Muscle of leg (tissue), 11 donors: ENCODE data around the gene MAGI1. TPM values are rescaled to one million over a fixed set of nuclear protein-coding genes. Genes with fewer than 3 reads are reported as not detected.

Experiments
- DNase-seq: peaks from one replicate; pipeline ENCODE4 v3.0.0; 2013
- H3K27ac ChIP-seq: one replicate; pipeline ENCODE4 v1.5.1; 2013; ENCODE audit warnings: mild to moderate bottlenecking, low read length, control low read depth
- H3K27me3 ChIP-seq: one replicate; pipeline ENCODE4 v1.6.1; 2013; ENCODE audit warnings: low read length; ENCODE audit not compliant: control insufficient read depth, insufficient read depth
- H3K36me3 ChIP-seq: one replicate; pipeline ENCODE4 v1.6.1; 2013; ENCODE audit warnings: low read length; ENCODE audit not compliant: control insufficient read depth, insufficient read depth
- H3K4me1 ChIP-seq: one replicate; pipeline ENCODE4 v1.6.1; 2013; ENCODE audit warnings: low read length; ENCODE audit not compliant: control insufficient read depth, insufficient read depth
- H3K4me3 ChIP-seq: one replicate; pipeline ENCODE4 v1.5.1; 2013; ENCODE audit warnings: low read length, control low read depth
- H3K9me3 ChIP-seq: replicated peaks from 2 replicates; pipeline ENCODE4 v1.6.1; 2013; ENCODE audit warnings: low read depth, low read length; ENCODE audit not compliant: control insufficient read depth
- WGBS: methylation state at CpG from one replicate; pipeline ENCODE4 v1.1.5; 2013; ENCODE audit warnings: missing lambda C conversion rate; ENCODE audit not compliant: insufficient coverage; 5-methylcytosine and 5-hydroxymethylcytosine counted together
- polyA plus RNA-seq, 8 donors: library from polyadenylated mRNA; unstranded; fragments of 120-200 nt; gene quantifications; one replicate each; pipeline versions ENCODE4 v1.2.1 to v1.2.3, GENCODE V29; 2013; ENCODE audit warnings: inconsistent platforms in 1 of 8, low replicate concordance in 1 of 8; ENCODE audit not compliant: insufficient read length in 8 of 8, insufficient read depth in 1 of 8
- total RNA-seq: library from RNA; stranded (reverse); fragments of 120-200 nt; gene quantifications from one replicate; pipeline ENCODE4 v1.2.4, GENCODE V29; 2013

Gene MAGI1
- total and polyA plus RNA-seq, 9 donors = 10.0 to 16.8 (median 12.0) TPM

DNA sequence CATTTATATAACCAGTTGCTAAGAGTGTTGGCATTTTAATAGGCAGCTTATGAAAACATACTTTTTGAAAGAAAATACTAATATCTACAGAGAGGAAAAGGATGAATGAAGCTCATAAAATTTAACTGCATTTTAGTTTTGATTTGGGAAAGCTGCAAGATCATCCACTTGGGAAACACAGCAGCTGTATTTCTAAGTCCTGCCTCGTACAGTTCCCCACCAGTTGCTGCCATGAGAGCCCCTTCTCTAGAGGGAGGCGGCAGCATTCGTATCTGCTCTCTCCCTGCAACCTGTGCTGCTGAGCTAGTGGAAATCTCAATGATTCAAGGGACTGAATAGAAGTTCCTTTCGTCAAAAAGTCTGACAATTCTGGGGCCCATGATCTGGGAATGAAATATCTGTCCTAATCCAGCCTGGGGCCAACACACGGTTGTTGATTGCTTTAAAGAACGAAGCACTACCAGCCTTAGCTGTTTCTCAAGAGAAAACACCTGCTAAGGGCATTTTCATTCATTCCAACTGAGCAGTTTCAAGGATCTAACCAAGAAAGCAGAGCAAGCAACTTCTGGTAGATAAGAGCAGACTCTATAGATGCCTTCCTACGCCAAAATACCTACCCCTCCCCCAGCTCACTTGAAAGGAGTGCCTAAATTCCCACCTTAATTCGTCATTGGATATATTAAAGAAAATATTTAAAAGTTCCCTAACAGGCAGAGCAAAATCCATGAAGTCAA is 223.7 kb downstream of the MAGI1 start:
- WGBS = 0% methylated on average over 1 of the region's 8 CpGs
- Histone ChIP-seq H3K4me1 (peaks cover 16% of the 10 kb centered on the region), H3K9me3 (no peaks in the 10 kb centered on the region), H3K27me3 (no peaks in the 10 kb centered on the region), H3K27ac (no peak overlapping the region), H3K4me3 (no peak overlapping the region), H3K36me3 (no peaks in the 10 kb centered on the region)
- DNase-seq = no peak

DNA sequence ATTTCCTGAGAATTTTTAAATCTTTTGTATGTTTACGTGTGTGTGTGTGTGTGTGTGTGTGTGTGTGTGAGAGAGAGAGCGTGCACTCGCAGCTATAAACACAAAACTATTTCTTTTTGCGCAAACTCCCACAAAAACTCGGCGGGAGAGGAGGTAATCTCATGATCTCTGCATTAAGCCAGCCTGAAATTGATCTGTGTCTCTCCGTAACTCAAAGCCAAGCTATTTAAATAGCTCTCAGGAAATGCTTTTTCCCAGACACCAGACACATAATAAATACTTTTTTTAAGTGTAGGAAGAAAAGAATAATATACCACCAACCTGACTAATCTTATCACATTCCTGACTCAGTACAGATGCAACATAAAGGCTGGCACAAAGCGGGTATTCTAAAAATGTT is 226.8 kb downstream of the MAGI1 start:
- Histone ChIP-seq H3K9me3 (no peaks in the 10 kb centered on the region), H3K4me3 (no peak overlapping the region), H3K4me1 (peaks cover 16% of the 10 kb centered on the region), H3K27me3 (no peaks in the 10 kb centered on the region), H3K36me3 (no peaks in the 10 kb centered on the region), H3K27ac (no peak overlapping the region)
- 18% methylated on average over 3 of the region's 8 CpGs for WGBS
- DNase-seq = peak; percentile 67

DNA sequence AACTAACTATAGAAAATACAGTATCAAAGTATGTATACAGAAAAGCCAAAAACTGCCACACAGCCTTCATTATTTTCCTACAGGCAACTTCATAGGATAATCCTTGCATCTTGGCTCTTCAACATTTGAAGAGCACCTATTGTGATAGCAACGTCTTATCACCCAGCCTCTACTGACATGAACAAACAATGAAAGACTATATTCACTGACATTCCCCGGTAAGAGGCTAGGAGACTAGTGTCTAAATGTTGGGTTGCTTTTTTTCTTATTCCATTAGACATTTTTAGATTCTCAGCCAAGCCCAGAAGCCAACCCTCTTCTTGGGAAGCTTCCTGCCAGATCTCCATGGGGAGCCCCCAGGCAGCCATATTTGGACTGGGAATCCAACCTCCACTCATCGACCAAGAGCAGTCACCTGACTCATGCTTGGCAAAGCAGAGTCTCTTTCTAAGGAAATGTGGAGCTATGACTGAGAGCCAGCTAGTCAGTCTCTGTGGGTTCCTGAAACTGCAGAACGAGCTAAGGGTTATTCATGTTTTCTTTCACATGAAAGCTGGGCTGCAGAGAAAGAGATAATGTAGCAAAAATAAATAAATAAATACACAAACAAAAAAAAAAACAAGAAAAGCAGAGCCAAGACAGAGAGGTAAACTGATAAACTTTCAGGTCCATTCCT is 227.5 kb downstream of the MAGI1 start:
- no peak overlapping the region for H3K4me3 ChIP-seq
- H3K9me3 ChIP-seq = no peaks in the 10 kb centered on the region
- peak; percentile 96 for DNase-seq
- H3K27ac ChIP-seq = no peak overlapping the region
- WGBS = 20% methylated on average over 1 of the region's 4 CpGs
- H3K36me3 ChIP-seq = no peaks in the 10 kb centered on the region
- H3K27me3 ChIP-seq = no peaks in the 10 kb centered on the region
- H3K4me1 ChIP-seq = peaks cover 16% of the 10 kb centered on the region

DNA sequence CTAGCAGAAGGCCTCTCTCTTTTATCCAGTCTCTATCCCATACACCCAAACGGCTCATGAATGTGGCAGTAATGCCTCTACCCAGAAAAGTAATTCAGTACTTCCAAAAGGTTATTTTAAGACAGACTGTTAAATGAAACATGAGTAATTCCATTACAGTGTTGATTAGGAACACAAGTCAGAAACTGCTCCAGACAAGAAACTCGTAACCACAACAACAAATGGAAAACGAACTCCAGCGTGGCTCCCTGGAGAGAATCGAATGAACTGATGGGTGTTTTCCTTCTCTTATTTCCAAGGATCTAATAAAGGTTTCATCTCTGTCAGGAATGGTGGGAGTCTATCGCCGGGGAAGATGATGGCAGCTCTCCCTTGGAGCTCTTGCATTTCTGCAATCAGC is 228.4 kb downstream of the MAGI1 start:
- DNase-seq = peak; percentile 73
- no peaks in the 10 kb centered on the region for H3K27me3 ChIP-seq
- no peak overlapping the region for H3K27ac ChIP-seq
- H3K9me3 ChIP-seq = no peaks in the 10 kb centered on the region
- H3K36me3 ChIP-seq = no peaks in the 10 kb centered on the region
- no CpG with 5 or more reads among the region's 7 CpGs for WGBS
- H3K4me1 ChIP-seq = peaks cover 16% of the 10 kb centered on the region
- H3K4me3 ChIP-seq = no peak overlapping the region

DNA sequence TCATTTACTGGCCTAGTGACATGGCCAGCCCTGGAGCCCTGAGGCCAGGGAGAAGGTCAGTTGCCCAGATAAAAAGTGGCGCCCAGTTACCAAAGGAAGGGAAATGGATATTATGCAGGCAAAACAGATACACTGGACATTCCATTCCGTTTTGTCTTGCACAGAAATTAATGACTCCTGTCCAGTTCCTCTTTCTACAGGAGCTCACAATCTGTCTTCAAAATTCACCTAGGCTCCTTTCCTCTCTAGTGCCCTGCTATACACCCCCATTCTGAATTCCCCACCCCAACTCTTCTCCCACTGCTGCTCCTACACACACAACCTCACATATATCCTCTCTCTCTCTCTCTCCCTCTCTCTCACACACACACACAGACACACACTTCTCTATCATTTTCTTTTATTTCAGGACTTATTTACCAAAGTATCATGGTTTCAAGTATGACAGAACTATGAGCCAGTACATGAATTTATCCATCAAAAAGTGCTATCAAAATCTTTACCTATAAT is 229.0 kb downstream of the MAGI1 start:
- Histone ChIP-seq H3K36me3 (no peaks in the 10 kb centered on the region), H3K4me1 (peaks cover 11% of the 10 kb centered on the region), H3K9me3 (no peaks in the 10 kb centered on the region), H3K27ac (no peak overlapping the region), H3K4me3 (no peak overlapping the region), H3K27me3 (no peaks in the 10 kb centered on the region)
- WGBS = 72% methylated on average over 2 of the region's 2 CpGs
- DNase-seq = no peak

DNA sequence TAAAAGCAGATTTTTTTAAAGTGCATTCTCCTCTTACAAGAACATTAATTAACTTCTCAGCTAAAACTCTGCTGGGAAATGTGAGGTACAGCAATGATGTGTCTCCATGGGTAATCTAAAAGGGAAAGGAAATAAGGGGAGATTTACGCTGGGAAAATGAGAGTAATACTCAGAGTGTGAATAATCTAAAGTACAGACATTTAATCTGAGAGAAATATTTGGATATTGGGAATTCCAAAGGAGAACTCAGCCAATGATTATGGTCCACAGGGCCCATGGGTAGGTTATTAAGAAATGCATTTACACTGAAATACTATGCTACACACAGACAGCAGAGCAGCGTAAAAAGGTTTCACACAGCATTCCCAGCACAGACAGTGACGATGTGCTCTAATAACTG is 229.9 kb downstream of the MAGI1 start:
- Histone ChIP-seq H3K27me3 (no peaks in the 10 kb centered on the region), H3K4me3 (no peak overlapping the region), H3K27ac (no peak overlapping the region), H3K4me1 (peaks cover 11% of the 10 kb centered on the region), H3K36me3 (no peaks in the 10 kb centered on the region), H3K9me3 (no peaks in the 10 kb centered on the region)
- 0% methylated on average over 1 of the region's 3 CpGs for WGBS
- peak; percentile 51 for DNase-seq

DNA sequence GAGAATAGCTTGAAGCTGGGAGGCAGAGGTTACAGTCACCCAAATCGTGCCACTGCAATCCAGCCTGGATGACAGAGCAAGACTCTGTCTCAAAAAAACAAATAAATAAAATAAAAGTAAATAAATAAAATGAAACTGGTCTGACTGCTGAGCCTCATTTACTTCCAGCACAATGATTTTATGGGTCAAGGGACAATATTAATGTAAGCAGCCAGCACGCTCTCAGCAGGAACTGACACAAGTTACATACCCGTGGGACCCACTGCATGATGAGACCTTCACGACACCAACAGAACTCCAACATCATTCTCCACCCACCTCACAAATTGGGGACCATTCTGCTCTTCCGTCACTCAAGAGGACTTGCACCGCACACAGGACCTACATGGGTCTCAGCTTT is 230.3 kb downstream of the MAGI1 start:
- H3K27me3 ChIP-seq = no peaks in the 10 kb centered on the region
- H3K4me3 ChIP-seq = no peak overlapping the region
- DNase-seq = peak; percentile 35
- H3K27ac ChIP-seq = no peak overlapping the region
- H3K9me3 ChIP-seq = no peaks in the 10 kb centered on the region
- no peaks in the 10 kb centered on the region for H3K36me3 ChIP-seq
- H3K4me1 ChIP-seq = peaks cover 11% of the 10 kb centered on the region
- 42% methylated on average over 2 of the region's 6 CpGs for WGBS

DNA sequence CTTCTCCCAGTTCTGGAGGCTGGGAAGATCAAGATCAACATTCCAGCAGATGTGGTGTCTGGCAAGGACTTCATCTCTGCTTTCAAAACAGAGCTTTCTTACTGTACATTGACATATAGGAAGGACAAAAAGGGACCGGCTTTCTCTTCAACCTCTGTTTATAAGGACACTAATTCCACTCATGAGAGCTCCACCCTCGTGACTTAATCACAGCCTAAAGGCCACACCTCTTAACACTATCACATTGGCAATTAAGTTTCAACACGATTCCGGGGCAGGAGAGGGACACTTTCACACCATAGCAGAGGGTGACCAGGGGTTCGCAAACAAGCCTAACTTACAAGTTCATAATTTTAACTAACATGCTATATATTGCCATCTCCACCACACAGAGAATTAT is 231.5 kb downstream of the MAGI1 start:
- no peak for DNase-seq
- H3K27ac ChIP-seq = no peak overlapping the region
- WGBS = 55% methylated on average over 4 of the region's 5 CpGs
- no peak overlapping the region for H3K4me3 ChIP-seq
- no peaks in the 10 kb centered on the region for H3K36me3 ChIP-seq
- H3K4me1 ChIP-seq = peaks cover 11% of the 10 kb centered on the region
- H3K27me3 ChIP-seq = no peaks in the 10 kb centered on the region
- H3K9me3 ChIP-seq = no peaks in the 10 kb centered on the region

DNA sequence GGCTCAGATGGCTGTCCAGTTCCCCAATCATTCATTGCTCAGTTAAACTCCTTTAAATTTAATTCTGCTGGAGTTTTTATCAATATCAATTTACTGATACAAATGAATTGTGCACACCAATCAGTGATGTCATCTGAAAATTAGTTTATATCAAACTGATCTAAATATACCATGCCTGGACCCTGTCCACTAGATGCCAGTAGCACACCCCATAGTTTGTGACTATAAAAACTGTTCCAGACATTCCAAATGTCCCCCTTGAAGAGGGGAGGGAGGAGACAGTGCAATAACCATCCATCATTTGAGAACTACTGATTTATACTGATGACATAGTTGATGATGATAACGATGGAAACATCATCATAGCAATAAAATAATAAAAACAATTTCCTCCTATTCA is 232.1 kb downstream of the MAGI1 start:
- DNase-seq = no peak
- H3K27me3 ChIP-seq = no peaks in the 10 kb centered on the region
- H3K4me3 ChIP-seq = no peak overlapping the region
- H3K9me3 ChIP-seq = no peaks in the 10 kb centered on the region
- no CpG with 5 or more reads among the region's 1 CpG for WGBS
- H3K36me3 ChIP-seq = no peaks in the 10 kb centered on the region
- H3K27ac ChIP-seq = no peak overlapping the region
- peaks cover 6% of the 10 kb centered on the region for H3K4me1 ChIP-seq

DNA sequence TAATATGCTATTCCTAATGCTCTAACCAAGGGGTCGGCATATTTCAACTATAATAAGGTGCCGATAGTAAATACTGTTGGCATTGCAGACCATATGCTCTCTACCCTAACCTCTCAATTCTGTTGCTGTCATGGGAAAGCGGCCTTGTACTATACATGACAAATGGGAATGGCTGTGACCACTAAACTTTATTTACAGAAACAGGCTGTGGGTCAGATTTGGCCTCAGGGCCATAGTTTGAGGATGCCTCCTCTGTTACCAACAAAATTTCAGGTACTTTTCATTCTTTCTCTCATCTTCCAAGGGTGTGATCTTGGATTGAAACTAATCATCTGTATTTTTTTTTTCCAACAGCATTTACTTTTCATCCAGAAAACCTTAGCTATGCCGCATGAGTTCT is 242.0 kb downstream of the MAGI1 start:
- no peaks in the 10 kb centered on the region for H3K36me3 ChIP-seq
- no peak for DNase-seq
- H3K27ac ChIP-seq = no peak overlapping the region
- no peaks in the 10 kb centered on the region for H3K4me1 ChIP-seq
- WGBS = 100% methylated on average over 2 of the region's 4 CpGs
- no peaks in the 10 kb centered on the region for H3K9me3 ChIP-seq
- no peaks in the 10 kb centered on the region for H3K27me3 ChIP-seq
- no peak overlapping the region for H3K4me3 ChIP-seq
